CD4-positive, alpha-beta memory T cell (primary cell): ENCODE data around the gene NEU2. TPM values are rescaled to one million over a fixed set of nuclear protein-coding genes. Genes with fewer than 3 reads are reported as not detected.
A peak's percentile ranks its signal among the peaks of the same experiment; 100 is the strongest.

ENCODE experiments used
- CTCF ChIA-PET: fragments of 350-600 bp; sonication (Branson Sonifier 250); formaldehyde crosslinking; loops from one replicate; lab custom pipeline; 2021; ENCODE audit warnings: inconsistent platforms; ENCODE audit not compliant: partially characterized antibody; lab: Charles Lee
- POLR2A ChIA-PET: fragments of 350-600 bp; sonication (Branson Sonifier 250); formaldehyde crosslinking; loops from one replicate; lab custom pipeline; 2021; ENCODE audit not compliant: partially characterized antibody; lab: Charles Lee
- DNase-seq, 5 donors: peaks; one replicate each; pipeline versions ENCODE4 v3.0.0 to v3.0.0-alpha.2; 2020 to 2022; ENCODE audit warnings: mixed read lengths in 1 of 5
- H3K27ac ChIP-seq: one replicate; pipeline ENCODE4 v1.7.0; 2013; ENCODE audit warnings: low read depth, low read length
- H3K27me3 ChIP-seq: 2 replicates; pipeline ENCODE4 v1.7.0; 2013; ENCODE audit warnings: mild to moderate bottlenecking, low read length, moderate library complexity; ENCODE audit not compliant: insufficient read depth
- H3K36me3 ChIP-seq: 2 replicates; pipeline ENCODE4 v1.7.0; 2013; ENCODE audit warnings: mild to moderate bottlenecking, low read length, moderate library complexity; ENCODE audit not compliant: insufficient read depth
- H3K4me1 ChIP-seq: 2 replicates; pipeline ENCODE4 v1.7.0; 2013; ENCODE audit warnings: mild to moderate bottlenecking, low read length, moderate library complexity; ENCODE audit not compliant: insufficient read depth
- H3K4me3 ChIP-seq, 2 donors: one replicate each; pipeline ENCODE4 v1.7.0; 2013; ENCODE audit warnings: low read length in 2 of 2, mild to moderate bottlenecking in 1 of 2
- H3K9me3 ChIP-seq, 2 donors: one replicate each; pipeline ENCODE4 v1.7.0; 2013; ENCODE audit warnings: low read length in 2 of 2, control low read depth in 1 of 2; ENCODE audit not compliant: control insufficient read depth in 1 of 2
- H3K27ac Mint-ChIP-seq, 7 donors: one replicate each; pipeline ENCODE4 v1.8.0; 2020 to 2021; ENCODE audit warnings: mixed read lengths in 7 of 7, mild to moderate bottlenecking in 6 of 7, inconsistent platforms in 3 of 7, moderate library complexity in 3 of 7
- H3K27me3 Mint-ChIP-seq, 2 donors: one replicate each; pipeline ENCODE4 v1.8.0; 2020 to 2021; ENCODE audit warnings: mixed read lengths in 2 of 2
- H3K36me3 Mint-ChIP-seq, 2 donors: one replicate each; pipeline ENCODE4 v1.8.0; 2020 to 2021; ENCODE audit warnings: mixed read lengths in 2 of 2, inconsistent platforms in 1 of 2, mild to moderate bottlenecking in 1 of 2
- H3K4me1 Mint-ChIP-seq, 4 donors: one replicate each; pipeline ENCODE4 v1.8.0; 2020 to 2021; ENCODE audit warnings: mixed read lengths in 4 of 4, mild to moderate bottlenecking in 1 of 4
- H3K4me3 Mint-ChIP-seq, 8 donors: one replicate each; pipeline ENCODE4 v1.8.0; 2020 to 2021; ENCODE audit warnings: mixed read lengths in 8 of 8, mild to moderate bottlenecking in 7 of 8, moderate library complexity in 6 of 8, inconsistent platforms in 3 of 8
- H3K9me3 Mint-ChIP-seq, 8 donors: one replicate each; pipeline ENCODE4 v1.8.0; 2020 to 2021; ENCODE audit warnings: mixed read lengths in 8 of 8, mild to moderate bottlenecking in 5 of 8, inconsistent platforms in 3 of 8, moderate library complexity in 1 of 8
- intact Hi-C: fragments of 100-400 bp; cut with micrococcal nuclease; formaldehyde crosslinking; loops from one replicate; pipeline ENCODE4 v1.15.1; 2023
- polyA plus RNA-seq, 2 donors: library from polyadenylated mRNA; unstranded; fragments of 300-500 nt; fragmentation: Illumina TruSeq; gene quantifications; one replicate each; pipeline ENCODE4 v1.2.3, GENCODE V29; 2021
- total RNA-seq, 2 experiments: library from RNA; stranded (reverse); gene quantifications; one replicate each; pipeline ENCODE4 v1.2.3, GENCODE V29; 2021

Gene NEU2
- total and polyA plus RNA-seq, 4 experiments from 2014 or later, result not detected

- H3K27me3 ChIP-seq, result no peaks in the 10 kb centered on the region
- intact Hi-C loops, result loop anchor here (1.0 to 10.0 kb wide), 9 partner anchors 16 to 445 kb away; partner anchors contain the start of gene ATG16L1
- peak within 1 kb of the TSS; percentile 95 to 98 for H3K4me3 ChIP-seq
- H3K36me3 Mint-ChIP-seq, result peaks cover 4 to 42% of the 10 kb centered on the region in 2 donors
- no peaks in the 10 kb centered on the region for H3K9me3 ChIP-seq
- H3K36me3 ChIP-seq, result peaks cover 12% of the 10 kb centered on the region
- ChIA-PET CTCF (interaction anchor here (0.6 to 4.0 kb wide), 22 partner anchors 8 to 208 kb away, joined by 3 to 40 read pairs (median 4); partner anchors contain the start of gene ATG16L1), POLR2A (interaction anchor here (0.9 to 14.9 kb wide), 26 partner anchors 9 to 272 kb away, joined by 3 to 426 read pairs (median 5); partner anchors contain the start of gene ATG16L1)
- H3K27ac ChIP-seq, result peak within 1 kb of the TSS; percentile 91
- H3K4me1 ChIP-seq, result peaks cover 44% of the 10 kb centered on the region
- H3K4me1 Mint-ChIP-seq, result peaks cover 23 to 60% (median 38%) of the 10 kb centered on the region in 4 donors
- peak within 1 kb of the TSS; percentile 87 to 97 (median 97) for H3K4me3 Mint-ChIP-seq
- no peaks in the 10 kb centered on the region for H3K9me3 Mint-ChIP-seq
- no peaks in the 10 kb centered on the region for H3K27me3 Mint-ChIP-seq
- H3K27ac Mint-ChIP-seq, result peak within 1 kb of the TSS; percentile 91 to 99 (median 95)
- DNase-seq, result peak; percentile 78 to 90 (median 83)
Observed at GRCh38 chr2:233059797-233060500, 27.5 kb downstream of the NEU2 start, which contains the start of gene INPP5D. Gene INPP5D (plus strand): TSS chr2:233060342. CDS start chr2:233060479, 137 bp downstream.

GRCh38 chr2:233060501-233060979 lies 28.1 kb downstream of the NEU2 start:
- H3K9me3 Mint-ChIP-seq, result no peaks in the 10 kb centered on the region
- H3K4me1 ChIP-seq, result peaks cover 47% of the 10 kb centered on the region
- peak overlapping the region; percentile 91 for H3K27ac ChIP-seq
- peaks cover 24 to 65% (median 42%) of the 10 kb centered on the region in 4 donors for H3K4me1 Mint-ChIP-seq
- H3K4me3 Mint-ChIP-seq, result peak overlapping the region; percentile 87 to 97 (median 97)
- peaks cover 4 to 45% of the 10 kb centered on the region in 2 donors for H3K36me3 Mint-ChIP-seq
- H3K27me3 Mint-ChIP-seq, result no peaks in the 10 kb centered on the region
- peaks cover 12% of the 10 kb centered on the region for H3K36me3 ChIP-seq
- H3K27me3 ChIP-seq, result no peaks in the 10 kb centered on the region
- H3K4me3 ChIP-seq, result peak overlapping the region; percentile 95 to 98
- H3K27ac Mint-ChIP-seq, result peak overlapping the region; percentile 91 to 99 (median 95)
- DNase-seq, result no peak
- POLR2A ChIA-PET, result interaction anchor here (0.8 to 14.9 kb wide), 26 partner anchors 9 to 271 kb away, joined by 3 to 426 read pairs (median 5); partner anchors contain the start of gene ATG16L1
- intact Hi-C loops, result loop anchor here (1.0 to 10.0 kb wide), 7 partner anchors 16 to 296 kb away; partner anchors contain the start of gene ATG16L1
- CTCF ChIA-PET, result interaction anchor here (0.6 to 4.0 kb wide), 25 partner anchors 8 to 210 kb away, joined by 3 to 40 read pairs (median 4); partner anchors contain the start of gene ATG16L1
- H3K9me3 ChIP-seq, result no peaks in the 10 kb centered on the region

GRCh38 chr2:233060980-233061590 lies 28.6 kb downstream of the NEU2 start:
- ChIA-PET POLR2A (interaction anchor here (0.8 to 14.9 kb wide), 25 partner anchors 9 to 929 kb away, joined by 3 to 426 read pairs (median 5); partner anchors contain the start of gene ATG16L1), CTCF (interaction anchor here (0.6 to 4.0 kb wide), 23 partner anchors 9 to 209 kb away, joined by 3 to 40 read pairs (median 4); partner anchors contain the start of gene ATG16L1)
- H3K36me3 ChIP-seq, result peaks cover 14% of the 10 kb centered on the region
- no peak for DNase-seq
- Mint-ChIP-seq H3K27me3 (no peaks in the 10 kb centered on the region), H3K4me1 (peaks cover 26 to 70% (median 44%) of the 10 kb centered on the region in 4 donors), H3K27ac (peak overlapping the region; percentile 91 to 99 (median 95)), H3K9me3 (no peaks in the 10 kb centered on the region), H3K4me3 (peak overlapping the region; percentile 87 to 97 (median 97)), H3K36me3 (peaks cover 6 to 47% of the 10 kb centered on the region in 2 donors)
- H3K4me3 ChIP-seq, result peak overlapping the region; percentile 95 to 98
- intact Hi-C loops, result loop anchor here (1.0 to 10.0 kb wide), 7 partner anchors 15 to 296 kb away; partner anchors contain the start of gene ATG16L1
- no peaks in the 10 kb centered on the region for H3K9me3 ChIP-seq
- peaks cover 49% of the 10 kb centered on the region for H3K4me1 ChIP-seq
- no peaks in the 10 kb centered on the region for H3K27me3 ChIP-seq
- peak overlapping the region; percentile 91 for H3K27ac ChIP-seq

- H3K9me3 ChIP-seq, result no peaks in the 10 kb centered on the region
- Mint-ChIP-seq H3K27me3 (no peaks in the 10 kb centered on the region), H3K27ac (peak overlapping the region; percentile 91 to 99 (median 95)), H3K4me3 (peak overlapping the region; percentile 87 to 97 (median 97)), H3K4me1 (peaks cover 28 to 77% (median 50%) of the 10 kb centered on the region in 4 donors), H3K36me3 (peaks cover 9 to 55% of the 10 kb centered on the region in 2 donors), H3K9me3 (no peaks in the 10 kb centered on the region)
- intact Hi-C loops, result loop anchor here (2.0 to 10.0 kb wide), 4 partner anchors 33 to 297 kb away; no protein-coding TSS in a partner anchor
- H3K27ac ChIP-seq, result peak overlapping the region; percentile 91
- DNase-seq, result peak in 1 of 5 donors; percentile 69
- POLR2A ChIA-PET, result interaction anchor here (1.2 to 14.9 kb wide), 14 partner anchors 8 to 928 kb away, joined by 3 to 426 read pairs (median 12); partner anchors contain the start of gene ATG16L1
- CTCF ChIA-PET, result interaction anchor here (1.0 to 4.0 kb wide), 9 partner anchors 8 to 209 kb away, joined by 3 to 40 read pairs (median 18); partner anchors contain the start of gene ATG16L1
- H3K36me3 ChIP-seq, result peaks cover 19% of the 10 kb centered on the region
- H3K4me3 ChIP-seq, result peak overlapping the region; percentile 95 to 98
- no peaks in the 10 kb centered on the region for H3K27me3 ChIP-seq
- peaks cover 57% of the 10 kb centered on the region for H3K4me1 ChIP-seq
Observed at GRCh38 chr2:233061591-233062450, 29.3 kb downstream of the NEU2 start.

- POLR2A ChIA-PET, result interaction anchor here (3.8 to 14.9 kb wide), 4 partner anchors 8 to 189 kb away, joined by 21 to 426 read pairs (median 38); partner anchors contain the start of gene ATG16L1
- intact Hi-C loops, result loop anchor here (5.0 to 10.0 kb wide), 2 partner anchors 80 to 298 kb away; no protein-coding TSS in a partner anchor
- Mint-ChIP-seq H3K36me3 (peaks cover 15 to 61% of the 10 kb centered on the region in 2 donors), H3K27ac (peak overlapping the region; percentile 88 to 99 (median 95)), H3K27me3 (no peaks in the 10 kb centered on the region), H3K4me3 (peak overlapping the region; percentile 87 to 97 (median 97)), H3K4me1 (peaks cover 35 to 84% (median 56%) of the 10 kb centered on the region in 4 donors), H3K9me3 (no peaks in the 10 kb centered on the region)
- DNase-seq, result no peak
- peak overlapping the region; percentile 95 to 98 for H3K4me3 ChIP-seq
- H3K36me3 ChIP-seq, result peaks cover 19% of the 10 kb centered on the region
- H3K27ac ChIP-seq, result peak overlapping the region; percentile 91
- CTCF ChIA-PET, result interaction anchor here (1.0 to 3.6 kb wide), 3 partner anchors 8 to 20 kb away, joined by 3 to 40 read pairs (median 18); no protein-coding TSS in a partner anchor
- H3K9me3 ChIP-seq, result no peaks in the 10 kb centered on the region
- peaks cover 63% of the 10 kb centered on the region for H3K4me1 ChIP-seq
- no peaks in the 10 kb centered on the region for H3K27me3 ChIP-seq
Observed at GRCh38 chr2:233062451-233062850, 30.0 kb downstream of the NEU2 start.
